IMR-90 (cell line): ENCODE results near the gene SCAF11. TPM values are rescaled to one million over a fixed set of nuclear protein-coding genes. Genes with fewer than 3 reads are reported as not detected.

ENCODE experiments used
- ATAC-seq: fragments of 200-7000 bp; cut with Tn5 transposase; 2 replicates; pipeline ENCODE4 v1.9.1; 2020; ENCODE audit warnings: low read depth, mild to moderate bottlenecking, moderate library complexity
- BruUV-seq: library from RNA; stranded (reverse); fragments of 400-500 nt; replicated peaks from 2 replicates; lab custom pipeline; 2021; lab: Mats Ljungman, UMichigan
- CTCF ChIA-PET: fragments of 300-600 bp; formaldehyde crosslinking; extraction: SDS; loops from one replicate; lab custom pipeline; 2021; ENCODE audit warnings: antibody characterized with exemption; lab: Yijun Ruan, JAX
- POLR2A ChIA-PET: fragments of 300-600 bp; sonication (Branson Sonifier 250); formaldehyde crosslinking; loops from one replicate; lab custom pipeline; 2022; ENCODE audit warnings: antibody characterized with exemption; ENCODE audit not compliant: unreplicated experiment; lab: Charles Lee
- DNase-seq: peaks from one replicate; pipeline ENCODE4 v3.0.0; 2013
- H2AFZ ChIP-seq: replicated peaks from 2 replicates; pipeline ENCODE3; 2013; ENCODE audit warnings: low read length, mild to moderate bottlenecking; ENCODE audit not compliant: poor library complexity
- H2AK5ac ChIP-seq: 2 replicates; pipeline ENCODE4 v1.6.1; 2013; ENCODE audit warnings: low read depth, low read length, inconsistent platforms
- H2AK9ac ChIP-seq: replicated peaks from 2 replicates; pipeline ENCODE3; 2013; ENCODE audit warnings: mild to moderate bottlenecking, low read depth, low read length, moderate library complexity; ENCODE audit not compliant: poor library complexity
- H2BK120ac ChIP-seq: 2 replicates; pipeline ENCODE4 v1.6.1; 2013; ENCODE audit warnings: low read depth, low read length, inconsistent platforms
- H2BK15ac ChIP-seq: 3 replicates; pipeline ENCODE4 v1.6.1; 2013; ENCODE audit warnings: low read depth, low read length, inconsistent platforms
- H2BK20ac ChIP-seq: 2 replicates; pipeline ENCODE4 v1.6.1; 2013; ENCODE audit warnings: low read depth, mild to moderate bottlenecking, inconsistent platforms, low read length, moderate library complexity
- H2BK5ac ChIP-seq: 2 replicates; pipeline ENCODE4 v1.6.1; 2013; ENCODE audit warnings: mild to moderate bottlenecking, low read depth, low read length, inconsistent platforms; ENCODE audit not compliant: poor library complexity, severe bottlenecking
- H3K14ac ChIP-seq: replicated peaks from 2 replicates; pipeline ENCODE4 v1.6.1; 2013; ENCODE audit warnings: low read depth, low read length, inconsistent platforms
- H3K18ac ChIP-seq: 2 replicates; pipeline ENCODE4 v1.6.1; 2013; ENCODE audit warnings: low read depth, low read length, control low read depth
- H3K23ac ChIP-seq: 2 replicates; pipeline ENCODE4 v1.6.1; 2013; ENCODE audit warnings: low read depth, low read length, inconsistent platforms
- H3K27ac ChIP-seq: 2 replicates; pipeline ENCODE4 v1.5.1; 2013; ENCODE audit warnings: mild to moderate bottlenecking, control low read depth, low read length; ENCODE audit not compliant: insufficient read depth
- H3K27me3 ChIP-seq: 2 replicates; pipeline ENCODE4 v1.6.1; 2013; ENCODE audit warnings: low read length; ENCODE audit not compliant: control insufficient read depth, insufficient read depth
- H3K36me3 ChIP-seq: 2 replicates; pipeline ENCODE4 v1.6.1; 2013; ENCODE audit warnings: low read length, mixed read lengths; ENCODE audit not compliant: control insufficient read depth, insufficient read depth
- H3K4ac ChIP-seq: 2 replicates; pipeline ENCODE4 v1.6.1; 2013; ENCODE audit warnings: low read depth, low read length, inconsistent platforms
- H3K4me1 ChIP-seq: 2 replicates; pipeline ENCODE4 v1.6.1; 2013; ENCODE audit warnings: low read length, mixed read lengths; ENCODE audit not compliant: control insufficient read depth, insufficient read depth
- H3K4me2 ChIP-seq: 2 replicates; pipeline ENCODE4 v1.6.1; 2013; ENCODE audit warnings: low read depth, mild to moderate bottlenecking, control low read depth, low read length, moderate library complexity
- H3K4me3 ChIP-seq: 2 replicates; pipeline ENCODE4 v1.5.1; 2013; ENCODE audit warnings: low read depth, mild to moderate bottlenecking, control low read depth, low read length, moderate library complexity; ENCODE audit not compliant: insufficient read depth
- H3K56ac ChIP-seq: 2 replicates; pipeline ENCODE4 v1.6.1; 2013; ENCODE audit warnings: low read length, inconsistent platforms; ENCODE audit not compliant: insufficient read depth; ENCODE audit errors: extremely low read depth
- H3K79me1 ChIP-seq, 2 experiments: 2 replicates each; pipeline ENCODE4 v1.6.1; 2013; ENCODE audit warnings: low read length in 2 of 2, inconsistent platforms in 1 of 2, low read depth in 1 of 2
- H3K9ac ChIP-seq: 2 replicates; pipeline ENCODE4 v1.6.1; 2013; ENCODE audit warnings: low read depth, low read length, control low read depth
- H3K9me1 ChIP-seq: 2 replicates; pipeline ENCODE4 v1.6.1; 2013; ENCODE audit warnings: low read length, inconsistent platforms; ENCODE audit not compliant: insufficient read depth
- H3K9me3 ChIP-seq: 2 replicates; pipeline ENCODE4 v1.6.1; 2013; ENCODE audit warnings: low read length; ENCODE audit not compliant: control insufficient read depth, insufficient read depth
- H4K20me1 ChIP-seq: 2 replicates; pipeline ENCODE4 v1.6.1; 2013; ENCODE audit warnings: low read length, inconsistent platforms; ENCODE audit not compliant: insufficient read depth
- H4K5ac ChIP-seq: 2 replicates; pipeline ENCODE4 v1.6.1; 2013; ENCODE audit warnings: mild to moderate bottlenecking, low read depth, low read length, control low read depth
- H4K8ac ChIP-seq, 2 experiments: 2 replicates each; pipeline ENCODE4 v1.6.1; 2013; ENCODE audit warnings: low read depth in 2 of 2, low read length in 2 of 2, control low read depth in 1 of 2, inconsistent platforms in 1 of 2
- H4K91ac ChIP-seq: 2 replicates; pipeline ENCODE4 v1.6.1; 2013; ENCODE audit warnings: low read depth, low read length, inconsistent platforms; ENCODE audit not compliant: insufficient read depth
- CEBPB ChIP-seq: IDR thresholded peaks from 2 replicates; pipeline ENCODE4 v1.6.1; 2012; ENCODE audit warnings: low read depth, low read length, improper control_type of control experiment
- MAFK ChIP-seq: IDR thresholded peaks from 2 replicates; pipeline ENCODE4 v1.6.1; 2012; ENCODE audit warnings: low read depth, low read length, improper control_type of control experiment
- MAZ ChIP-seq: IDR thresholded peaks from 2 replicates; pipeline ENCODE4 v1.6.1; 2012; ENCODE audit warnings: low read depth, mild to moderate bottlenecking, low read length, improper control_type of control experiment, moderate library complexity, borderline replicate concordance
- NFE2L2 ChIP-seq: fragments of 150-350 bp; IDR thresholded peaks from 2 replicates; pipeline ENCODE4 v1.6.1; 2016; ENCODE audit warnings: low read depth, mild to moderate bottlenecking, low read length
- RCOR1 ChIP-seq: IDR thresholded peaks from 2 replicates; pipeline ENCODE4 v1.6.1; 2012; ENCODE audit warnings: mild to moderate bottlenecking, low read length, improper control_type of control experiment; ENCODE audit not compliant: insufficient replicate concordance
- RFX5 ChIP-seq: IDR thresholded peaks from 2 replicates; pipeline ENCODE4 v1.8.0; 2012; ENCODE audit warnings: low read depth, mild to moderate bottlenecking, low read length, moderate library complexity
- WGBS, 2 experiments: methylation state at CpG; one replicate each; pipeline versions ENCODE4 v1.1.5 to v1.1.7; 2013; ENCODE audit warnings: missing lambda C conversion rate in 2 of 2; ENCODE audit not compliant: insufficient read length in 1 of 2; ENCODE audit errors: extremely low coverage in 2 of 2; 5-methylcytosine and 5-hydroxymethylcytosine counted together
- dilution Hi-C: fragments of 300-500 bp; cut with HindIII; formaldehyde crosslinking; loops from one replicate; pipeline ENCODE4 v1.14.3; 2018; ENCODE audit warnings: low sequenced_read_pairs; ENCODE audit not compliant: unreplicated experiment
- in situ Hi-C: fragments of 300-500 bp; cut with MboI; formaldehyde crosslinking; loops from 3 replicates; pipeline ENCODE4 v1.14.3; 2019; ENCODE audit warnings: low sequenced_read_pairs, inconsistent platforms, mixed read lengths
- intact Hi-C: fragments of 100-400 bp; cut with micrococcal nuclease; formaldehyde crosslinking; loops from 2 replicates; pipeline ENCODE4 v1.10.0; 2022
- polyA plus RNA-seq, 3 experiments: library from polyadenylated mRNA; depleted of rRNA; stranded (reverse); fragments of >200 nt; gene quantifications; 2 replicates each; pipeline ENCODE4 v1.2.3, GENCODE V29; 2012; ENCODE audit warnings: low replicate concordance in 1 of 3
- total RNA-seq: library from RNA; depleted of rRNA; stranded (reverse); fragments of >200 nt; gene quantifications from 2 replicates; pipeline ENCODE4 v1.2.3, GENCODE V29; 2012

SCAF11 gene
- total and polyA plus RNA-seq, 2 of the 4 experiments (the other 2 are of a cell fraction), result 33.9 to 70.4 TPM

GRCh38 chr12:45944771-45945170 lies 45.6 kb downstream of the SCAF11 start:
- Histone ChIP-seq H2AFZ (no peak overlapping the region), H3K4ac (no peak overlapping the region), H3K23ac (no peak overlapping the region), H3K4me1 (peaks cover 8% of the 10 kb centered on the region), H2BK20ac (no peak overlapping the region), H3K9ac (no peak overlapping the region), H4K20me1 (peaks cover 9% of the 10 kb centered on the region), H2BK5ac (no peak overlapping the region), H3K9me3 (no peaks in the 10 kb centered on the region), H2AK9ac (no peak overlapping the region), H3K14ac (no peak overlapping the region), H3K36me3 (peaks cover 17% of the 10 kb centered on the region), H3K27me3 (no peaks in the 10 kb centered on the region), H4K5ac (peak overlapping the region; percentile 7; the same call in 1 of the 2 replicates), H4K91ac (no peak overlapping the region), H2AK5ac (no peak overlapping the region), H3K9me1 (peaks cover 4% of the 10 kb centered on the region), H3K56ac (no peak overlapping the region), H3K4me2 (no peak overlapping the region), H2BK120ac (no peak overlapping the region), H3K18ac (no peak overlapping the region), H4K8ac (no peak overlapping the region), H2BK15ac (no peak overlapping the region), H3K27ac (no peak overlapping the region), H3K4me3 (no peak overlapping the region), H3K79me1 (peaks cover 5 to 41% of the 10 kb centered on the region in 2 experiments; a peak in 3 of 4 replicates)
- DNase-seq, result no peak
- WGBS, 2 experiments, result no CpG with 5 or more reads among the region's 1 CpG
- ChIA-PET POLR2A (no interaction called here), CTCF (no interaction called here)
- dilution Hi-C loops (no loop called here), intact Hi-C loops (no loop called here), in situ Hi-C loops (no loop called here)
- TF ChIP-seq MAZ, result no peak
- TF ChIP-seq MAFK, result no peak
- TF ChIP-seq NFE2L2, result no peak
- TF ChIP-seq RFX5, result no peak
- no peak for TF ChIP-seq CEBPB
- no peak for TF ChIP-seq RCOR1
- no peak for ATAC-seq
- BruUV-seq, result no TSS peak
